ENCODE results near the gene GPR180. TPM values are rescaled to one million over a fixed set of nuclear protein-coding genes. Genes with fewer than 3 reads are reported as not detected.

The GPR180 gene
- total and polyA plus RNA-seq, 2 of the 13 experiments (the other 11 are each of a cell fraction or from before 2014, with no cell fraction given): not detected

GRCh38 chr13:94622344-94622743, 20.7 kb downstream of the GPR180 start:
- no peak for ATAC-seq
- Histone ChIP-seq H3K9me3 (ENCODE audit: low read length) (no peaks in the 10 kb centered on the region), H3K4me3 (replicated peaks in 1 of 3; ENCODE audit: insufficient read depth in 1 of 3, low read depth in 2 of 3, low read length in 3 of 3) (no peak overlapping the region), H3K9ac (ENCODE audit: insufficient read depth, low read depth, low read length) (no peak overlapping the region), H2AFZ (ENCODE audit: low read length) (no peak overlapping the region), H3K36me3 (replicated peaks in 1 of 2; ENCODE audit: control insufficient read depth in 1 of 2, insufficient read depth in 2 of 2, low read length in 2 of 2) (no peaks in the 10 kb centered on the region), H4K20me1 (ENCODE audit: insufficient read depth, low read length) (no peaks in the 10 kb centered on the region), H3K27me3 (ENCODE audit: control insufficient read depth in 1 of 2, insufficient read depth in 2 of 2, low read length in 2 of 2) (no peaks in the 10 kb centered on the region), H3K79me2 (ENCODE audit: insufficient read depth, low read length) (no peaks in the 10 kb centered on the region), H3K4me1 (ENCODE audit: insufficient read depth, low read length) (no peaks in the 10 kb centered on the region), H3K4me2 (ENCODE audit: low read depth, low read length) (no peak overlapping the region), H3K27ac (ENCODE audit: extremely low read length, insufficient read depth, low read length) (no peak overlapping the region)
- ChIA-PET POLR2A (no interaction called here), CTCF (ENCODE audit: low intra/inter-chr PET ratio, low total read pairs) (no interaction called here)
- intact Hi-C loops (cut with micrococcal nuclease; ENCODE audit: unreplicated experiment) (no loop called here), in situ Hi-C loops (cut with HindIII; ENCODE audit: extremely low pct_ligation_motif_present, low pct_unique_long_range_greater_than_20kb) (no loop called here)
- FAIRE-seq: no peak
- no TSS peak for BruUV-seq (replicated peaks)
- no peak for TF ChIP-seq HIVEP1 (CRISPR knock-in tag; IDR thresholded peaks at IDR 0.05)
- no peak for TF ChIP-seq ATM (IDR thresholded peaks at IDR 0.05; ENCODE audit: borderline replicate concordance)
- TF ChIP-seq ZFP62 (CRISPR knock-in tag; IDR thresholded peaks at IDR 0.05): no peak
- no peak for TF ChIP-seq ZNF329 (CRISPR knock-in tag; IDR thresholded peaks at IDR 0.05; ENCODE audit: low read depth)
- DNase-seq (ENCODE audit: low spot score): no peak
- WGBS (ENCODE audit: low lambda C conversion rate): 3% methylated on average over 1 of the region's 2 CpGs

GRCh38 chr13:94623316-94623715, 21.7 kb downstream of the GPR180 start:
- CTCF ChIA-PET (ENCODE audit: low intra/inter-chr PET ratio, low total read pairs): no interaction called here

More at GRCh38 chr13:94623316-94623715, 21.7 kb downstream of the GPR180 start:
- Histone ChIP-seq H3K9ac (ENCODE audit: insufficient read depth, low read depth, low read length) (no peak overlapping the region), H2AFZ (ENCODE audit: low read length) (no peak overlapping the region), H3K4me1 (ENCODE audit: insufficient read depth, low read length) (no peaks in the 10 kb centered on the region), H3K4me2 (ENCODE audit: low read depth, low read length) (no peak overlapping the region), H3K4me3 (replicated peaks in 1 of 3; ENCODE audit: insufficient read depth in 1 of 3, low read depth in 2 of 3, low read length in 3 of 3) (no peak overlapping the region), H3K27ac (ENCODE audit: extremely low read length, insufficient read depth, low read length) (no peak overlapping the region), H4K20me1 (ENCODE audit: insufficient read depth, low read length) (no peaks in the 10 kb centered on the region), H3K27me3 (ENCODE audit: control insufficient read depth in 1 of 2, insufficient read depth in 2 of 2, low read length in 2 of 2) (no peaks in the 10 kb centered on the region), H3K9me3 (ENCODE audit: low read length) (no peaks in the 10 kb centered on the region), H3K36me3 (replicated peaks in 1 of 2; ENCODE audit: control insufficient read depth in 1 of 2, insufficient read depth in 2 of 2, low read length in 2 of 2) (no peaks in the 10 kb centered on the region), H3K79me2 (ENCODE audit: insufficient read depth, low read length) (no peaks in the 10 kb centered on the region)
- FAIRE-seq (no peak), DNase-seq (ENCODE audit: low spot score) (no peak), ATAC-seq (no peak)
- 32% methylated on average over 4 of the region's 4 CpGs for WGBS (ENCODE audit: low lambda C conversion rate)
- in situ Hi-C loops (cut with HindIII; ENCODE audit: extremely low pct_ligation_motif_present, low pct_unique_long_range_greater_than_20kb) (no loop called here), intact Hi-C loops (cut with micrococcal nuclease; ENCODE audit: unreplicated experiment) (no loop called here)
- TF ChIP-seq ZNF18 (CRISPR knock-in tag; IDR thresholded peaks at IDR 0.05; ENCODE audit: insufficient replicate concordance): no peak
- no peak for TF ChIP-seq PAXIP1 (CRISPR knock-in tag; conservative IDR thresholded peaks at IDR 0.05)
- no TSS peak for BruUV-seq (replicated peaks)
- POLR2A ChIA-PET: no interaction called here
